B cell (primary cell): Measurements from ENCODE around the gene NTNG1. TPM values are rescaled to one million over a fixed set of nuclear protein-coding genes. Genes with fewer than 3 reads are reported as not detected.

Experiments used
- ATAC-seq: fragments of 200-7000 bp; cut with Tn5 transposase; one replicate; pipeline ENCODE4 v1.10.0; 2021; ENCODE audit warnings: low read depth, mild to moderate bottlenecking, moderate number of reproducible peaks, moderate library complexity
- CTCF ChIA-PET: fragments of 350-600 bp; sonication (Branson Sonifier 250); formaldehyde crosslinking; loops from one replicate; lab custom pipeline; 2021; ENCODE audit warnings: antibody characterized with exemption, inconsistent platforms; lab: Charles Lee
- POLR2A ChIA-PET: fragments of 350-600 bp; sonication (Branson Sonifier 250); formaldehyde crosslinking; loops from one replicate; lab custom pipeline; 2021; ENCODE audit warnings: antibody characterized with exemption; lab: Charles Lee
- DNase-seq: peaks from one replicate; pipeline ENCODE4 v3.0.0; 2013
- H2AFZ ChIP-seq: 2 replicates; pipeline ENCODE4 v1.6.1; 2012; ENCODE audit warnings: mild to moderate bottlenecking, low read depth, low read length; ENCODE audit not compliant: insufficient read depth, poor library complexity, severe bottlenecking
- H3K27ac ChIP-seq, 2 donors: 1 replicate in 1 of 2; 2 replicates in 1 of 2; pipeline ENCODE4 v1.5.1; 2012 to 2013; ENCODE audit warnings: low read length in 2 of 2, mild to moderate bottlenecking in 2 of 2, moderate library complexity in 1 of 2
- H3K27me3 ChIP-seq, 4 experiments: fragments of 200-600 bp in 1 of 4; sonication (generic) in 1 of 4; replicated peaks in 1 of 4; 1 replicate in 2 of 4; 2 replicates in 2 of 4; pipeline versions ENCODE4 v1.6.1 to v1.7.0; 2013 to 2016; ENCODE audit warnings: low read length in 3 of 4, mild to moderate bottlenecking in 2 of 4, mixed read lengths in 1 of 4, moderate library complexity in 1 of 4; ENCODE audit not compliant: insufficient read depth in 4 of 4, control insufficient read depth in 3 of 4; ENCODE audit errors: control extremely low read depth in 1 of 4
- H3K36me3 ChIP-seq, 2 experiments: replicated peaks in 1 of 2; 1 replicate in 1 of 2; 2 replicates in 1 of 2; pipeline versions ENCODE4 v1.6.1 to v1.7.1; 2013; ENCODE audit warnings: low read length in 1 of 2; ENCODE audit not compliant: insufficient read depth in 2 of 2, control insufficient read depth in 1 of 2; ENCODE audit errors: control extremely low read depth in 1 of 2, extremely low read depth in 1 of 2
- H3K4me1 ChIP-seq, 2 donors: fragments of 200-600 bp in 1 of 2; sonication (generic) in 1 of 2; 1 replicate in 1 of 2; 2 replicates in 1 of 2; pipeline versions ENCODE4 v1.5.1 to v1.6.1; 2013 to 2017; ENCODE audit warnings: low read length in 2 of 2; ENCODE audit not compliant: control insufficient read depth in 2 of 2, insufficient read depth in 2 of 2
- H3K4me2 ChIP-seq: replicated peaks from 2 replicates; pipeline ENCODE3; 2012; ENCODE audit warnings: mild to moderate bottlenecking, low read depth, low read length; ENCODE audit not compliant: poor library complexity, severe bottlenecking
- H3K4me3 ChIP-seq, 5 experiments: fragments of 200-600 bp in 1 of 5; sonication (generic) in 1 of 5; 1 replicate in 3 of 5; 2 replicates in 2 of 5; pipeline versions ENCODE4 v1.5.1 to v1.7.0; 2011 to 2016; ENCODE audit warnings: low read length in 4 of 5, mild to moderate bottlenecking in 4 of 5, low read depth in 2 of 5, control low read depth in 1 of 5, moderate library complexity in 1 of 5; ENCODE audit not compliant: insufficient read depth in 1 of 5; ENCODE audit errors: control extremely low read depth in 1 of 5, extremely low read depth in 1 of 5
- H3K79me2 ChIP-seq: fragments of 200-600 bp; sonication (generic); one replicate; pipeline ENCODE4 v1.6.0; 2016; ENCODE audit warnings: low read length; ENCODE audit not compliant: control insufficient read depth, insufficient read depth
- H3K9ac ChIP-seq: fragments of 200-600 bp; sonication (generic); 2 replicates; pipeline ENCODE4 v1.6.1; 2017; ENCODE audit warnings: mild to moderate bottlenecking, low read length, moderate library complexity
- H3K9me3 ChIP-seq, 3 donors: one replicate each; pipeline versions ENCODE4 v1.6.1 to v1.7.1; 2013; ENCODE audit warnings: low read length in 2 of 3; ENCODE audit not compliant: control insufficient read depth in 2 of 3, insufficient read depth in 1 of 3; ENCODE audit errors: control extremely low read depth in 1 of 3
- H4K20me1 ChIP-seq: 2 replicates; pipeline ENCODE4 v1.6.0; 2012; ENCODE audit warnings: mild to moderate bottlenecking, low read length; ENCODE audit not compliant: insufficient read depth, control insufficient read depth, poor library complexity, severe bottlenecking
- H3K27ac Mint-ChIP-seq: one replicate; pipeline ENCODE4 v1.8.0; 2021; ENCODE audit warnings: mixed read lengths
- H3K27me3 Mint-ChIP-seq: one replicate; pipeline ENCODE4 v1.8.0; 2021; ENCODE audit warnings: mixed read lengths
- H3K4me1 Mint-ChIP-seq: one replicate; pipeline ENCODE4 v1.8.0; 2021; ENCODE audit warnings: mixed read lengths
- H3K4me3 Mint-ChIP-seq: one replicate; pipeline ENCODE4 v1.8.0; 2021; ENCODE audit warnings: mixed read lengths
- H3K9me3 Mint-ChIP-seq: one replicate; pipeline ENCODE4 v1.8.0; 2022; ENCODE audit warnings: mixed read lengths; ENCODE audit not compliant: insufficient read depth
- CTCF ChIP-seq: fragments of 200-600 bp; IDR thresholded peaks from one replicate; pipeline ENCODE4 v1.8.0; 2022; ENCODE audit warnings: antibody characterized with exemption, mild to moderate bottlenecking
- EZH2 ChIP-seq: IDR thresholded peaks from 2 replicates; pipeline ENCODE4 v1.6.1; 2012; ENCODE audit warnings: borderline replicate concordance, low read depth, mild to moderate bottlenecking, moderate library complexity, low read length; ENCODE audit not compliant: insufficient read depth, poor library complexity, severe bottlenecking
- WGBS: methylation state at CpG from one replicate; pipeline ENCODE4 v1.1.5; 2013; ENCODE audit warnings: missing lambda C conversion rate; ENCODE audit not compliant: insufficient coverage; 5-methylcytosine and 5-hydroxymethylcytosine counted together
- intact Hi-C: fragments of 100-400 bp; cut with micrococcal nuclease; formaldehyde crosslinking; loops from one replicate; pipeline ENCODE4 v1.10.0; 2022
- polyA plus RNA-seq: library from polyadenylated mRNA; depleted of rRNA; stranded (reverse); fragments of >200 nt; gene quantifications from 2 replicates; pipeline ENCODE4 v1.2.3, GENCODE V29; 2012
- total RNA-seq, 2 donors: library from RNA; stranded (reverse); fragments of 120-200 nt in 1 of 2; gene quantifications; 1 replicate in 1 of 2; 2 replicates in 1 of 2; pipeline versions ENCODE4 v1.2.3 to v1.2.4, GENCODE V29; 2013 to 2022

NTNG1 gene
- total and polyA plus RNA-seq, 2 donors (not counting 1 experiment from before 2014, with no cell fraction given), result 2.8 to 3.7 TPM

- no peak for TF ChIP-seq CTCF
- no peak for TF ChIP-seq EZH2
- Histone ChIP-seq H3K4me3 (no peak overlapping the region), H3K27ac (no peak overlapping the region), H3K4me2 (no peak overlapping the region), H4K20me1 (no peaks in the 10 kb centered on the region), H3K36me3 (no peaks in the 10 kb centered on the region), H3K9me3 (no peaks in the 10 kb centered on the region), H3K9ac (no peak overlapping the region), H3K4me1 (no peaks in the 10 kb centered on the region), H3K79me2 (no peaks in the 10 kb centered on the region), H2AFZ (no peak overlapping the region), H3K27me3 (no peaks in the 10 kb centered on the region)
- Mint-ChIP-seq H3K4me1 (no peaks in the 10 kb centered on the region), H3K9me3 (no peaks in the 10 kb centered on the region), H3K27me3 (no peaks in the 10 kb centered on the region), H3K4me3 (no peak overlapping the region), H3K27ac (no peak overlapping the region)
- ChIA-PET POLR2A (no interaction called here), CTCF (no interaction called here)
- WGBS, result 100% methylated on average over 3 of the region's 6 CpGs
- no peak for ATAC-seq
- intact Hi-C loops, result no loop called here
- no peak for DNase-seq
Measured at GRCh38 chr1:107293901-107294613, 153.2 kb downstream of the NTNG1 start.

GRCh38 chr1:107294686-107295085 is 153.8 kb downstream of the NTNG1 start:
- no peaks in the 10 kb centered on the region for H3K36me3 ChIP-seq
- no peaks in the 10 kb centered on the region for H3K79me2 ChIP-seq
- H3K4me3 ChIP-seq, result no peak overlapping the region
- H3K4me2 ChIP-seq, result no peak overlapping the region
- Mint-ChIP-seq H3K27me3 (no peaks in the 10 kb centered on the region), H3K4me1 (no peaks in the 10 kb centered on the region), H3K4me3 (no peak overlapping the region), H3K9me3 (no peaks in the 10 kb centered on the region), H3K27ac (no peak overlapping the region)
- CTCF ChIA-PET, result no interaction called here
- ATAC-seq (no peak), DNase-seq (no peak)
- H3K27me3 ChIP-seq, result no peaks in the 10 kb centered on the region
- H3K9ac ChIP-seq, result no peak overlapping the region
- WGBS, result 100% methylated on average over 1 of the region's 1 CpG
- TF ChIP-seq EZH2 (no peak), CTCF (no peak)
- H3K27ac ChIP-seq, result no peak overlapping the region
- no peak overlapping the region for H2AFZ ChIP-seq
- intact Hi-C loops, result no loop called here
- H3K9me3 ChIP-seq, result no peaks in the 10 kb centered on the region
- H3K4me1 ChIP-seq, result no peaks in the 10 kb centered on the region
- H4K20me1 ChIP-seq, result no peaks in the 10 kb centered on the region
- POLR2A ChIA-PET, result no interaction called here
